ENCODE results near the gene KIAA1958.

KIAA1958 gene

DNA sequence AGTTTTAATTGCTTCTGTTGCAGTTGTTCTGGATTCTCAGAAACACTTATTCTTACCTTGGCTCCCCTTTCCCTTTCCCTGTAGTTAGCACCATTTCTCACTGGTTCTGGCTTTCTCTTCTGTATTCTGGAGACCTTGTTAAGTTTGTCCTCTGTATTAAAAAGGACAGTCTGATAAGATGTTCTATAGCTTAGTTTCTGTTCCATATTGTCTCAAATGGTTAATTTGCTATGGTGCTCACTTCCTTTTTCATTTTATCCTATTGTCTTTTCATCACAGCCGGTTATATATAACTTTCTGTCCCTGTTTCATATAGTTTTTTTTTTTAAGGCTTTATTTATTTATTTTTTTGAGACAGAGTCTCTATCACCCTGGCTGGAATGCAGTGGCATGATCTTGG lies 41.4 kb upstream of the KIAA1958 start:
- no peak overlapping the region for H2BK120ac ChIP-seq (ENCODE audit: low read depth, low read length)
- H3K4ac ChIP-seq (ENCODE audit: low read depth, low read length), result no peak overlapping the region
- H3K23ac ChIP-seq (ENCODE audit: low read length), result no peak overlapping the region
- no peaks in the 10 kb centered on the region for H3K4me1 ChIP-seq (ENCODE audit: control insufficient read depth, low read depth, low read length)
- DNase-seq, result no peak
- H3K79me1 ChIP-seq (ENCODE audit: low read length), result no peaks in the 10 kb centered on the region
- H3K4me3 ChIP-seq (ENCODE audit: low read length), result no peak overlapping the region
- no peaks in the 10 kb centered on the region for H3K79me2 ChIP-seq (ENCODE audit: control insufficient read depth, insufficient read depth, low read length)
- no peak overlapping the region for H2BK15ac ChIP-seq (replicated peaks; ENCODE audit: low read depth)
- H3K56ac ChIP-seq (ENCODE audit: low read length), result no peak overlapping the region
- no peak overlapping the region for H3K9ac ChIP-seq (ENCODE audit: low read length)
- no CpG with 5 or more reads among the region's 1 CpG for WGBS (ENCODE audit: extremely low coverage, insufficient coverage, low lambda C conversion rate)
- no peak overlapping the region for H3K18ac ChIP-seq (ENCODE audit: low read length)
- H2AK5ac ChIP-seq (ENCODE audit: low read length), result no peak overlapping the region
- no peak overlapping the region for H3K4me2 ChIP-seq (ENCODE audit: low read length)
- no peaks in the 10 kb centered on the region for H3K27me3 ChIP-seq (ENCODE audit: insufficient read depth, low read length, poor library complexity)
- H2BK5ac ChIP-seq (ENCODE audit: low read length), result no peak overlapping the region
- no peak overlapping the region for H4K5ac ChIP-seq (ENCODE audit: low read length)
- no peak overlapping the region for H3K27ac ChIP-seq (ENCODE audit: low read depth, low read length)
- no peaks in the 10 kb centered on the region for H3K36me3 ChIP-seq (ENCODE audit: control insufficient read depth, insufficient read depth, low read length)
- H4K8ac ChIP-seq (ENCODE audit: low read depth, low read length), result no peak overlapping the region

DNA sequence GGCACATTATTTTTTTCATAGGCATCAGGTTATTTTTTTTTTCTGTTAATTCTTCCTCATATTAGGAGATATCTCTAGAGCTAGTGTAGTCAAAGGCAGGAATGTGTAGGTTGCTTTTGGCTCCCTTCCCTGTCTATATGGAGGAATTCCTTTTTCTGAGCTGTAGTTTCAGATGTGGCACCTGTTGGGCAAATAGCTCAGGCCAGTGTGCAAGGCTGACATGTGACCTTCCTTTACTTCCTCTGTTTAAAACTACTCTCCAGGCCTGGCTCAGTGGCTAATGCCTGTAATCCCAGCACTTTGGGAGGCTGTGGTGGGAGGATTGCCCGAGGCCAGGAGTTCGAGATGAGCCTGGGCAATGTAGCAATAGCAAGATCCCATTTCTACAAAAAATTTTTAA lies 40.5 kb upstream of the KIAA1958 start:
- Histone ChIP-seq H3K4ac (ENCODE audit: low read depth, low read length) (no peak overlapping the region), H3K27ac (ENCODE audit: low read depth, low read length) (no peak overlapping the region), H3K4me2 (ENCODE audit: low read length) (no peak overlapping the region), H3K4me3 (ENCODE audit: low read length) (no peak overlapping the region), H3K36me3 (ENCODE audit: control insufficient read depth, insufficient read depth, low read length) (no peaks in the 10 kb centered on the region), H3K27me3 (ENCODE audit: insufficient read depth, low read length, poor library complexity) (no peaks in the 10 kb centered on the region), H2BK15ac (replicated peaks; ENCODE audit: low read depth) (no peak overlapping the region), H2AK5ac (ENCODE audit: low read length) (no peak overlapping the region), H3K56ac (ENCODE audit: low read length) (no peak overlapping the region), H3K79me2 (ENCODE audit: control insufficient read depth, insufficient read depth, low read length) (no peaks in the 10 kb centered on the region), H3K4me1 (ENCODE audit: control insufficient read depth, low read depth, low read length) (no peaks in the 10 kb centered on the region), H3K23ac (ENCODE audit: low read length) (no peak overlapping the region), H4K8ac (ENCODE audit: low read depth, low read length) (no peak overlapping the region), H2BK120ac (ENCODE audit: low read depth, low read length) (no peak overlapping the region), H3K18ac (ENCODE audit: low read length) (no peak overlapping the region), H3K79me1 (ENCODE audit: low read length) (no peaks in the 10 kb centered on the region), H2BK5ac (ENCODE audit: low read length) (no peak overlapping the region), H3K9ac (ENCODE audit: low read length) (no peak overlapping the region), H4K5ac (ENCODE audit: low read length) (no peak overlapping the region)
- no peak for DNase-seq
- no CpG with 5 or more reads among the region's 2 CpGs for WGBS (ENCODE audit: extremely low coverage, insufficient coverage, low lambda C conversion rate)

DNA sequence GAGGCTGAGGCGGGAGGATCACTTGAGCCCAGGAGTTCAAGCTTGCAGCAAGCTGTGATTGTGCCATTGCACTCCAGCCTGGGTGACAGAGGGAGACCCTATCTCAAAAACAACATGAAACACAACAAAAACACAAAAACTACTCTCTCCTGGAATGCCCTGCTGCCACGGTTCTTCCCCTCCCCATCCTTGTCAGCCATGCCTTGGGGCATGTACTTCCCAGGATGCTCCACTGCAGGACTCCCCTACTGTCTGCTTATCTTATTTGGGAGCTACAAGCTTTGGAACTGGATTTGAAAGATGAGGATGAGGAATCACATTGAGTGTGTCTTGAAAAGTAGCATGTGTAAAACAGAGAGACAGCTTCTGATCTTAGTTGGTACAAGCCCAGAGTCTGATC lies 40.1 kb upstream of the KIAA1958 start:
- Histone ChIP-seq H3K36me3 (ENCODE audit: control insufficient read depth, insufficient read depth, low read length) (no peaks in the 10 kb centered on the region), H3K56ac (ENCODE audit: low read length) (no peak overlapping the region), H3K79me1 (ENCODE audit: low read length) (no peaks in the 10 kb centered on the region), H2BK5ac (ENCODE audit: low read length) (no peak overlapping the region), H3K79me2 (ENCODE audit: control insufficient read depth, insufficient read depth, low read length) (no peaks in the 10 kb centered on the region), H4K5ac (ENCODE audit: low read length) (no peak overlapping the region), H4K8ac (ENCODE audit: low read depth, low read length) (no peak overlapping the region), H3K4me2 (ENCODE audit: low read length) (no peak overlapping the region), H3K9ac (ENCODE audit: low read length) (no peak overlapping the region), H3K4me3 (ENCODE audit: low read length) (no peak overlapping the region), H3K4me1 (ENCODE audit: control insufficient read depth, low read depth, low read length) (no peaks in the 10 kb centered on the region), H3K27ac (ENCODE audit: low read depth, low read length) (no peak overlapping the region), H3K27me3 (ENCODE audit: insufficient read depth, low read length, poor library complexity) (no peaks in the 10 kb centered on the region), H2AK5ac (ENCODE audit: low read length) (no peak overlapping the region), H3K18ac (ENCODE audit: low read length) (no peak overlapping the region), H3K4ac (ENCODE audit: low read depth, low read length) (no peak overlapping the region), H2BK15ac (replicated peaks; ENCODE audit: low read depth) (no peak overlapping the region), H3K23ac (ENCODE audit: low read length) (no peak overlapping the region), H2BK120ac (ENCODE audit: low read depth, low read length) (no peak overlapping the region)
- no CpG with 5 or more reads among the region's 2 CpGs for WGBS (ENCODE audit: extremely low coverage, insufficient coverage, low lambda C conversion rate)
- peak; percentile 33 for DNase-seq

DNA sequence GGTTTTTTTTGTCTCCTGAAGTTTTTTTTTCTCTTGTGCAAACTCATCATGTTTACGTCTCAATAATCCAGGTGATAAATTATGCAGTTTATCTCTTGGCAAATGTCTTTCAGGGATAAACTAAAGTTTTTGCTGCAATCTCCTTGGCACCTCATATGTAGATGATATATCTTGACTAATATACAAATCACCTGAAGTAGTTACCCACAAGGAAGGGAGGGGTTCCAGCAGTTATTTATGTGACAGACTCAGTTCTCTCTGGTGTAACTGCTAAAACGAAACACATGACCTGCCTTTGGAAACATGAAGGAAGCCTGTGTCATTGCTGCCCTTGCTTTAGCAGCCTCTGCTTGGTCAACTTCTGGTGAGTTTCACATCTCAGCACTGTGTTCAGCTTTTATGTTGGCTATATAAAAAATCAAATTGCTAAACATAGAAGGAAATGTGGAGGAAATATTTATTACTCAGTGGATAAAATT lies 39.3 kb upstream of the KIAA1958 start:
- no peak overlapping the region for H4K8ac ChIP-seq (ENCODE audit: low read depth, low read length)
- H3K79me1 ChIP-seq (ENCODE audit: low read length), result no peaks in the 10 kb centered on the region
- H3K27ac ChIP-seq (ENCODE audit: low read depth, low read length), result no peak overlapping the region
- H3K18ac ChIP-seq (ENCODE audit: low read length), result no peak overlapping the region
- H4K5ac ChIP-seq (ENCODE audit: low read length), result no peak overlapping the region
- no CpG with 5 or more reads among the region's 2 CpGs for WGBS (ENCODE audit: extremely low coverage, insufficient coverage, low lambda C conversion rate)
- no peak for DNase-seq
- no peak overlapping the region for H2BK120ac ChIP-seq (ENCODE audit: low read depth, low read length)
- H3K36me3 ChIP-seq (ENCODE audit: control insufficient read depth, insufficient read depth, low read length), result no peaks in the 10 kb centered on the region
- no peak overlapping the region for H2AK5ac ChIP-seq (ENCODE audit: low read length)
- no peaks in the 10 kb centered on the region for H3K4me1 ChIP-seq (ENCODE audit: control insufficient read depth, low read depth, low read length)
- no peak overlapping the region for H3K4ac ChIP-seq (ENCODE audit: low read depth, low read length)
- no peaks in the 10 kb centered on the region for H3K79me2 ChIP-seq (ENCODE audit: control insufficient read depth, insufficient read depth, low read length)
- no peak overlapping the region for H3K56ac ChIP-seq (ENCODE audit: low read length)
- H3K9ac ChIP-seq (ENCODE audit: low read length), result no peak overlapping the region
- no peak overlapping the region for H3K4me3 ChIP-seq (ENCODE audit: low read length)
- no peak overlapping the region for H3K4me2 ChIP-seq (ENCODE audit: low read length)
- H3K23ac ChIP-seq (ENCODE audit: low read length), result no peak overlapping the region
- H3K27me3 ChIP-seq (ENCODE audit: insufficient read depth, low read length, poor library complexity), result no peaks in the 10 kb centered on the region
- H2BK15ac ChIP-seq (replicated peaks; ENCODE audit: low read depth), result no peak overlapping the region
- H2BK5ac ChIP-seq (ENCODE audit: low read length), result no peak overlapping the region

DNA sequence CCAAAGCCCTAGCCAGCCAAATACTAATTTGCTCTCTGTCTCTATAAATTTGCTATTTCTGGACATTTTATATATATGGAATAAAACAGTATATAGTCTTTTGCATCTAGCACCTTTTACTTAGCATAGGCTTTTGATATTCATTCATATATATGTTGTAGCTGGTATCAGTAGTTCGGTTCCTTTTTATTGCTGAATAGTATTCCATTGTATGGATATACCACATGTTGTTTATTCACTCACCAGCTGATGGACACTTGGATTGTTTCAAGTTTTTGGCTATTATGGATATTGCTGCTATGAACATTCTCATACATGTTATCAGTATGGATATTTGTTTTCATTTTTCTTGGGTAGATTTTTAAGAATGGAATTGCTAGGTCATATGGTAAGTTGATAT lies 23.8 kb upstream of the KIAA1958 start:
- no peak overlapping the region for H3K23ac ChIP-seq (ENCODE audit: low read length)
- H3K27ac ChIP-seq (ENCODE audit: low read depth, low read length), result no peak overlapping the region
- H3K18ac ChIP-seq (ENCODE audit: low read length), result no peak overlapping the region
- H4K5ac ChIP-seq (ENCODE audit: low read length), result no peak overlapping the region
- H3K4me3 ChIP-seq (ENCODE audit: low read length), result no peak overlapping the region
- H3K9ac ChIP-seq (ENCODE audit: low read length), result no peak overlapping the region
- H3K79me1 ChIP-seq (ENCODE audit: low read length), result no peaks in the 10 kb centered on the region
- H2AK5ac ChIP-seq (ENCODE audit: low read length), result no peak overlapping the region
- no peak overlapping the region for H3K56ac ChIP-seq (ENCODE audit: low read length)
- H4K8ac ChIP-seq (ENCODE audit: low read depth, low read length), result no peak overlapping the region
- no peak overlapping the region for H2BK120ac ChIP-seq (ENCODE audit: low read depth, low read length)
- no peak overlapping the region for H2BK15ac ChIP-seq (replicated peaks; ENCODE audit: low read depth)
- DNase-seq, result no peak
- WGBS (ENCODE audit: extremely low coverage, insufficient coverage, low lambda C conversion rate), result no CpG with 5 or more reads among the region's 1 CpG
- no peak overlapping the region for H2BK5ac ChIP-seq (ENCODE audit: low read length)
- H3K4me2 ChIP-seq (ENCODE audit: low read length), result no peak overlapping the region
- H3K27me3 ChIP-seq (ENCODE audit: insufficient read depth, low read length, poor library complexity), result no peaks in the 10 kb centered on the region
- no peaks in the 10 kb centered on the region for H3K36me3 ChIP-seq (ENCODE audit: control insufficient read depth, insufficient read depth, low read length)
- H3K4me1 ChIP-seq (ENCODE audit: control insufficient read depth, low read depth, low read length), result no peaks in the 10 kb centered on the region
- H3K4ac ChIP-seq (ENCODE audit: low read depth, low read length), result no peak overlapping the region
- H3K79me2 ChIP-seq (ENCODE audit: control insufficient read depth, insufficient read depth, low read length), result no peaks in the 10 kb centered on the region

DNA sequence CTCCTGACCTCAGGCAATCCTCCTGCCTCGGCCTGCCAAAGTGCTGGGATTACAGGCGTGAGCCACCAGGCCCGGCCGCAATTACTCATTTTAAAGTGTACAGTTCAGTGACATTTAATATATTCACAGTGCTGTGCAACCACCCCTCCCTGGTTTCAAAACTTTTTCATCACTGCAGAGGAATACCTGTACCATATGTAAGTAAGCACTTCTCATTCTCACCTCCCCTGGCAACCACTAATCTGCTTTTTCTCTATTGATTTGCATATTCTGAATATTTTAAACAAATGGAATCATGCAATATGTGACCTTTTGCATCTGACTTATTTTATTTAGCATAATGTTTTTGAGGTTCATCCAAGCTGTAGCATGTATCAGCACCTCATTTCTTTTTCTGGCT lies 21.3 kb upstream of the KIAA1958 start:
- H3K4me3 ChIP-seq (ENCODE audit: low read length), result no peak overlapping the region
- H3K4me1 ChIP-seq (ENCODE audit: control insufficient read depth, low read depth, low read length), result no peaks in the 10 kb centered on the region
- DNase-seq, result no peak
- H3K27me3 ChIP-seq (ENCODE audit: insufficient read depth, low read length, poor library complexity), result no peaks in the 10 kb centered on the region
- H3K9ac ChIP-seq (ENCODE audit: low read length), result no peak overlapping the region
- H2BK15ac ChIP-seq (replicated peaks; ENCODE audit: low read depth), result no peak overlapping the region
- H3K79me2 ChIP-seq (ENCODE audit: control insufficient read depth, insufficient read depth, low read length), result no peaks in the 10 kb centered on the region
- H3K56ac ChIP-seq (ENCODE audit: low read length), result no peak overlapping the region
- no peak overlapping the region for H2BK120ac ChIP-seq (ENCODE audit: low read depth, low read length)
- H3K4me2 ChIP-seq (ENCODE audit: low read length), result no peak overlapping the region
- no peak overlapping the region for H2AK5ac ChIP-seq (ENCODE audit: low read length)
- H4K8ac ChIP-seq (ENCODE audit: low read depth, low read length), result no peak overlapping the region
- WGBS (ENCODE audit: extremely low coverage, insufficient coverage, low lambda C conversion rate), result no CpG with 5 or more reads among the region's 4 CpGs
- no peak overlapping the region for H3K27ac ChIP-seq (ENCODE audit: low read depth, low read length)
- no peaks in the 10 kb centered on the region for H3K36me3 ChIP-seq (ENCODE audit: control insufficient read depth, insufficient read depth, low read length)
- no peaks in the 10 kb centered on the region for H3K79me1 ChIP-seq (ENCODE audit: low read length)
- no peak overlapping the region for H3K23ac ChIP-seq (ENCODE audit: low read length)
- no peak overlapping the region for H3K18ac ChIP-seq (ENCODE audit: low read length)
- no peak overlapping the region for H4K5ac ChIP-seq (ENCODE audit: low read length)
- H3K4ac ChIP-seq (ENCODE audit: low read depth, low read length), result no peak overlapping the region
- H2BK5ac ChIP-seq (ENCODE audit: low read length), result no peak overlapping the region

All from mesendoderm (in vitro differentiated cells).